Activated T-cell treated with anti-CD3 and anti-CD28 coated beads, Interleukin-2, amount 50 U/mL, for 72 hours (primary cell): ENCODE results near the gene PCK1. TPM values are rescaled to one million over a fixed set of nuclear protein-coding genes. Genes with fewer than 3 reads are reported as not detected.

Experiments used
- total RNA-seq, 2 donors: library from RNA; stranded (reverse); gene quantifications; one replicate each; pipeline ENCODE4 v1.2.3, GENCODE V29; 2022

The PCK1 gene
- total RNA-seq, 2 donors from 2014 or later = not detected

Other genes starting within 250 kb of the PCK1 start
- not detected for gene SPO11, start 231.3 kb upstream of the PCK1 start, total RNA-seq
- gene RAE1, start 209.9 kb upstream of the PCK1 start, total RNA-seq = 10 to 100 TPM; 47.6 to 54.2 TPM
- gene RBM38, start 169.7 kb upstream of the PCK1 start, total RNA-seq = 10 to 100 TPM; 61.4 to 79.8 TPM
- gene CTCFL, start 36.0 kb upstream of the PCK1 start, total RNA-seq = not detected
- 1 to 10 TPM in 1 of 2 donors, under 1 TPM in 1; 0.70 to 1.6 TPM for gene ZBP1, start 59.3 kb downstream of the PCK1 start, total RNA-seq
- gene PMEPA1, start 148.9 kb downstream of the PCK1 start, total RNA-seq = 1 to 10 TPM; 4.3 to 4.6 TPM